ENCODE results near the gene UGT2B7.
"Not testable (repeated sequence)": the region's sequence is repeated elsewhere in the genome, so short reads cannot be mapped to it uniquely, and the experiment has no call there.

The UGT2B7 gene

GRCh38 chr4:69075061-69075792 lies 21.0 kb upstream of the UGT2B7 start:
- no peak for DNase-seq
- in situ Hi-C loops (cut with MboI; ENCODE audit: low pct_unique_long_range_greater_than_20kb, low sequenced_read_pairs): no loop called here

- in situ Hi-C loops (cut with MboI; ENCODE audit: low pct_unique_long_range_greater_than_20kb, low sequenced_read_pairs): no loop called here
- DNase-seq: no peak
These were observed 17.4 kb upstream of the UGT2B7 start for GRCh38 chr4:69078852-69079251.

- DNase-seq: no peak
- in situ Hi-C loops (cut with MboI; ENCODE audit: low pct_unique_long_range_greater_than_20kb, low sequenced_read_pairs): no loop called here
These were observed 7.8 kb upstream of the UGT2B7 start for GRCh38 chr4:69088473-69088872.

- no peak for DNase-seq
- in situ Hi-C loops (cut with MboI; ENCODE audit: low pct_unique_long_range_greater_than_20kb, low sequenced_read_pairs): no loop called here
These were observed 6.9 kb upstream of the UGT2B7 start for GRCh38 chr4:69089388-69089787.

GRCh38 chr4:69092190-69092589 lies 4.1 kb upstream of the UGT2B7 start:
- in situ Hi-C loops (cut with MboI; ENCODE audit: low pct_unique_long_range_greater_than_20kb, low sequenced_read_pairs): no loop called here
- DNase-seq: no peak

- no peak for DNase-seq
These were observed 3.2 kb upstream of the UGT2B7 start for GRCh38 chr4:69092980-69093568.

GRCh38 chr4:69093681-69094080 lies 2.6 kb upstream of the UGT2B7 start:
- no peak for DNase-seq
- in situ Hi-C loops (cut with MboI; ENCODE audit: low pct_unique_long_range_greater_than_20kb, low sequenced_read_pairs): no loop called here

More at GRCh38 chr4:69092980-69093568, 3.2 kb upstream of the UGT2B7 start:
- in situ Hi-C loops (cut with MboI; ENCODE audit: low pct_unique_long_range_greater_than_20kb, low sequenced_read_pairs): no loop called here

GRCh38 chr4:69095301-69095731 lies 958 bp upstream of the UGT2B7 start:
- in situ Hi-C loops (cut with MboI; ENCODE audit: low pct_unique_long_range_greater_than_20kb, low sequenced_read_pairs): no loop called here
- no peak for DNase-seq

- in situ Hi-C loops (cut with MboI; ENCODE audit: low pct_unique_long_range_greater_than_20kb, low sequenced_read_pairs): no loop called here
- DNase-seq: no peak
These were observed 536 bp downstream of the UGT2B7 start for GRCh38 chr4:69096810-69097209.

GRCh38 chr4:69098470-69098869 lies 2.2 kb downstream of the UGT2B7 start:
- no peak for DNase-seq
- in situ Hi-C loops (cut with MboI; ENCODE audit: low pct_unique_long_range_greater_than_20kb, low sequenced_read_pairs): no loop called here

- in situ Hi-C loops (cut with MboI; ENCODE audit: low pct_unique_long_range_greater_than_20kb, low sequenced_read_pairs): no loop called here
- no peak for DNase-seq
These were observed 3.6 kb downstream of the UGT2B7 start for GRCh38 chr4:69099910-69100309.

- DNase-seq: not testable (repeated sequence)
These were observed 6.4 kb downstream of the UGT2B7 start for GRCh38 chr4:69102668-69103067.

GRCh38 chr4:69104719-69105275 lies 8.5 kb downstream of the UGT2B7 start:
- in situ Hi-C loops (cut with MboI; ENCODE audit: low pct_unique_long_range_greater_than_20kb, low sequenced_read_pairs): no loop called here
- DNase-seq: no peak

More at GRCh38 chr4:69102668-69103067, 6.4 kb downstream of the UGT2B7 start:
- in situ Hi-C loops (cut with MboI; ENCODE audit: low pct_unique_long_range_greater_than_20kb, low sequenced_read_pairs): not testable (repeated sequence)

GRCh38 chr4:69115151-69115850 lies 19.0 kb downstream of the UGT2B7 start:
- in situ Hi-C loops (cut with MboI; ENCODE audit: low pct_unique_long_range_greater_than_20kb, low sequenced_read_pairs): not testable (repeated sequence)

GRCh38 chr4:69115851-69116213 lies 19.6 kb downstream of the UGT2B7 start:
- in situ Hi-C loops (cut with MboI; ENCODE audit: low pct_unique_long_range_greater_than_20kb, low sequenced_read_pairs): no loop called here
- DNase-seq: no peak

More at GRCh38 chr4:69115151-69115850, 19.0 kb downstream of the UGT2B7 start:
- DNase-seq: not testable (repeated sequence)

GRCh38 chr4:69116645-69117321 lies 20.5 kb downstream of the UGT2B7 start:
- no peak for DNase-seq

GRCh38 chr4:69120870-69121269 lies 24.6 kb downstream of the UGT2B7 start:
- in situ Hi-C loops (cut with MboI; ENCODE audit: low pct_unique_long_range_greater_than_20kb, low sequenced_read_pairs): no loop called here
- no peak for DNase-seq

More at GRCh38 chr4:69116645-69117321, 20.5 kb downstream of the UGT2B7 start:
- in situ Hi-C loops (cut with MboI; ENCODE audit: low pct_unique_long_range_greater_than_20kb, low sequenced_read_pairs): no loop called here

- no peak for DNase-seq
- in situ Hi-C loops (cut with MboI; ENCODE audit: low pct_unique_long_range_greater_than_20kb, low sequenced_read_pairs): no loop called here
These were observed 26.2 kb downstream of the UGT2B7 start for GRCh38 chr4:69122476-69122875.

- in situ Hi-C loops (cut with MboI; ENCODE audit: low pct_unique_long_range_greater_than_20kb, low sequenced_read_pairs): no loop called here
- no peak for DNase-seq
These were observed 28.7 kb downstream of the UGT2B7 start for GRCh38 chr4:69124941-69125340.

Data from KBM-7 (cell line).